ENCODE results near the gene CPPED1. TPM values are rescaled to one million over a fixed set of nuclear protein-coding genes. Genes with fewer than 3 reads are reported as not detected.

CPPED1 gene
- total RNA-seq, 2 donors from 2014 or later = 24.8 to 61.0 TPM

DNA sequence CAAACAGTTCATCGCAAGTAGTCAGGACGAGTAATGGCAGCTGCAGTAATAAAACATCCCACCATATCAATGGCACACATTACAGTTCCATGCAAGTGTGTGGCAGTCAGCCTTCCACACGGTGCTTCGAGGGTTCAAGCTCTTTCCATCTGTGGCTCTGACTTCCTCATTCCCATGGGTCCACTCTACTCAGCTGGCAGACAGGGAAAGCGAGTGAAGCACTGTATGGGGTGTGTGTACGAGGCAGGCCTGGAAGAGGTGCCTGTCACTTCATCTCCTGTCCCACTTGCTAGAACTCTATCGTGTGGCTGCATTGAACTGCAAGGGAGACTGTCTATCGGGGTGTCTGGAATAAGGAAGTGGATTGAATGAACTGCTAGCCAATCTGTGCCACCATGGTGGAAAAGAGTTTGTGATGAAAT lies 160.6 kb downstream of the CPPED1 start:
- Histone ChIP-seq H3K9me3 (no peaks in the 10 kb centered on the region), H3K27ac (no peak overlapping the region), H3K4me1 (replicated peaks) (no peaks in the 10 kb centered on the region), H3K27me3 (replicated peaks; ENCODE audit: insufficient read depth) (no peaks in the 10 kb centered on the region), H3K36me3 (no peaks in the 10 kb centered on the region), H3K4me3 (no peak overlapping the region)
- DNase-seq (ENCODE audit: low spot score) = no peak
- WGBS = 93% methylated on average over 8 of the region's 8 CpGs
- intact Hi-C loops (cut with DNase I) = no loop called here
- TF ChIP-seq POLR2AphosphoS5 (IDR thresholded peaks at IDR 0.05) (no peak), POLR2A (IDR thresholded peaks at IDR 0.05) (no peak)
- TF ChIP-seq, protein P1, sequence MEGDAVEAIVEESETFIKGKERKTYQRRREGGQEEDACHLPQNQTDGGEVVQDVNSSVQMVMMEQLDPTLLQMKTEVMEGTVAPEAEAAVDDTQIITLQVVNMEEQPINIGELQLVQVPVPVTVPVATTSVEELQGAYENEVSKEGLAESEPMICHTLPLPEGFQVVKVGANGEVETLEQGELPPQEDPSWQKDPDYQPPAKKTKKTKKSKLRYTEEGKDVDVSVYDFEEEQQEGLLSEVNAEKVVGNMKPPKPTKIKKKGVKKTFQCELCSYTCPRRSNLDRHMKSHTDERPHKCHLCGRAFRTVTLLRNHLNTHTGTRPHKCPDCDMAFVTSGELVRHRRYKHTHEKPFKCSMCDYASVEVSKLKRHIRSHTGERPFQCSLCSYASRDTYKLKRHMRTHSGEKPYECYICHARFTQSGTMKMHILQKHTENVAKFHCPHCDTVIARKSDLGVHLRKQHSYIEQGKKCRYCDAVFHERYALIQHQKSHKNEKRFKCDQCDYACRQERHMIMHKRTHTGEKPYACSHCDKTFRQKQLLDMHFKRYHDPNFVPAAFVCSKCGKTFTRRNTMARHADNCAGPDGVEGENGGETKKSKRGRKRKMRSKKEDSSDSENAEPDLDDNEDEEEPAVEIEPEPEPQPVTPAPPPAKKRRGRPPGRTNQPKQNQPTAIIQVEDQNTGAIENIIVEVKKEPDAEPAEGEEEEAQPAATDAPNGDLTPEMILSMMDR (IDR thresholded peaks at IDR 0.05) = no peak

DNA sequence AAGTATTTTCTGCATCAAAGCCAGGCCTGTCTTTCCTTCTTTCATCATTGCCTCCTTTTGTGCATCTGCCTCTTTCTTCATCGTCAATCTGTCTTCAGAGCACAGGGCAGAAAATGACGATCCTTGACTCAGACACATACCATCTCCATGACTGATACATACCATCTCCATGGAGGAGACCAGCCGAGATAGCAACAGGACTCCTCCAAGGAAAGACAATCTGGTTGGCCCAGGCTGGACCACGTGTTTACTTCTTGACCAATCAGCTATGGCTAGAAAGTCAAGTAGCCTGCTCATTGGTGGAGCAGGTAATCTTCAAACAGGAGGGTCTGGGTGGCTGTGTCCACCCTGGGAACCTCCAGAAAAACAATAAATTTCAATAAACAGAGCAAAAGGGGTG lies 164.6 kb downstream of the CPPED1 start:
- DNase-seq (ENCODE audit: low spot score) = no peak
- H3K27me3 ChIP-seq (replicated peaks; ENCODE audit: insufficient read depth) = no peaks in the 10 kb centered on the region
- TF ChIP-seq POLR2A (IDR thresholded peaks at IDR 0.05) (no peak), POLR2AphosphoS5 (IDR thresholded peaks at IDR 0.05) (no peak)
- TF ChIP-seq, protein P1 (IDR thresholded peaks at IDR 0.05) = no peak

DNA sequence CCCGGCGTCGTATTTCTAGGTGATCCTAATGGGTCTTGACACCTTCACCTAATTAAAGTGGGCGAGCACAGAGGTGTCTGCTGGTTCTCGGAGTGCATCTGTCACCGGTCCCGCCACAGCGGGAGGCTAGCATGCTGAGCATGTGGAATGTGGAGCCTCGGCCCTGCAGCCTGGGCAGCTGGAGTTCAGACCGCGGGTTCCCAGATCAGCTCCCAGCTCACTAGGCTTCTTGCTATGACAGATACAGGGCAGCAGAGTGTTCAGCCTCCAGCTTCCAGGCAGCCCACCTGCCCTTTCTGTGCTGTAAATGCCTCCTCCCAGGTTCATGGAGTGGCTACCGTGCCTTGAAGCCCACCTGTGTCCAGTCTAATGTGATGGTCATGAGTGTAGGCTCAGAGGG lies 166.7 kb downstream of the CPPED1 start:
- intact Hi-C loops (cut with DNase I) = no loop called here

More for the DNA sequence above, 164.6 kb downstream of the CPPED1 start:
- Histone ChIP-seq H3K9me3 (no peaks in the 10 kb centered on the region), H3K4me1 (replicated peaks) (no peaks in the 10 kb centered on the region), H3K4me3 (no peak overlapping the region), H3K36me3 (no peaks in the 10 kb centered on the region), H3K27ac (no peak overlapping the region)
- intact Hi-C loops (cut with DNase I) = no loop called here
- WGBS = 89% methylated on average over 3 of the region's 4 CpGs

DNA sequence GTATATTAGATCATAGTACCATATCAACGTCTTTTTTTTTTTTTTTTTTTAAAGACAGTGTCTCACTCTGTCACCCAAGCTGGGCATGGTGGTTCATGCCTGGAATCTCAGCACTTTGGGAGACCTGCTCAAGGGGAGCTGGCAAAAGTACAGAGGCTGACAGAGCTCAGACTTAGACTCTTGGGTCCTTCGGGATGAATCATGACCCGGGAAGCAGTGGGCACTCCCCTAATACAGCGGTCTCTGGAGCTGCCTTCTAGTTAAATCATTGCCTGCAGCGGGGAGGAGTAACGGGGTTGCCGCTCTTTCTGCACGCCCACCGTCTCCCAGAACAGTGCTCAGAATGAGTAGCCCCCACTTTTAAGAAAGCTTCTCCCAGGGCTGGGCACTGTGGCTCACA lies 174.4 kb downstream of the CPPED1 start:
- no peak for TF ChIP-seq POLR2A (IDR thresholded peaks at IDR 0.05)
- no peak for TF ChIP-seq POLR2AphosphoS5 (IDR thresholded peaks at IDR 0.05)
- TF ChIP-seq, protein P1 (IDR thresholded peaks at IDR 0.05) = no peak
- Histone ChIP-seq H3K4me3 (no peak overlapping the region), H3K36me3 (no peaks in the 10 kb centered on the region), H3K27ac (no peak overlapping the region), H3K27me3 (replicated peaks; ENCODE audit: insufficient read depth) (peaks cover 3% of the 10 kb centered on the region), H3K9me3 (no peaks in the 10 kb centered on the region), H3K4me1 (replicated peaks) (no peaks in the 10 kb centered on the region)
- 88% methylated on average over 9 of the region's 9 CpGs for whole genome bisulfite sequencing
- DNase-seq (ENCODE audit: low spot score) = no peak
- intact Hi-C loops (cut with DNase I) = no loop called here

More for the DNA sequence above, 166.7 kb downstream of the CPPED1 start:
- no peak overlapping the region for H3K27ac ChIP-seq
- H3K9me3 ChIP-seq = no peaks in the 10 kb centered on the region
- TF ChIP-seq POLR2A (IDR thresholded peaks at IDR 0.05) (no peak), POLR2AphosphoS5 (IDR thresholded peaks at IDR 0.05) (no peak)
- TF ChIP-seq, protein P1 (IDR thresholded peaks at IDR 0.05) = no peak
- H3K4me1 ChIP-seq (replicated peaks) = no peaks in the 10 kb centered on the region
- no peak overlapping the region for H3K4me3 ChIP-seq
- no peaks in the 10 kb centered on the region for H3K27me3 ChIP-seq (replicated peaks; ENCODE audit: insufficient read depth)
- 37% methylated on average over 12 of the region's 12 CpGs for WGBS
- DNase-seq (ENCODE audit: low spot score) = no peak
- no peaks in the 10 kb centered on the region for H3K36me3 ChIP-seq

DNA sequence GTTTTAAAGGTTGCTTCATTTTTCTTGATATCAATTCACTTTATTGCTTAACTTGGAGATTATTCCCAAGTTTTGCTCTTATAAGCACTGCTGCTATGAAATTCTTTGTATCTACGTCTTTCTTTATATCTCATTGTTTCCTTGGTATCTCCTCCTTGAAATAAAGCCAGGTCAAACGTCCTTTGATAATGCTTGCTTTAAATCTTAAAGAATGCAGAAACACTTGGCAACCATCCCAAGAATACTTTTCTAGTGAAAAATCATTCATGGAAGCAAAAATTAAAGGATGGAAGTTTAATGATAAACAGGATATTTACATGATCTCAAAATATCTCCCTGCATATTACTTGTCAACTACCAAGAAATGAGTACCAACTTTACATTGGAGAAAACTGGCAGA lies 175.2 kb downstream of the CPPED1 start:
- Histone ChIP-seq H3K9me3 (no peaks in the 10 kb centered on the region), H3K4me3 (no peak overlapping the region), H3K27me3 (replicated peaks; ENCODE audit: insufficient read depth) (peaks cover 3% of the 10 kb centered on the region), H3K27ac (no peak overlapping the region), H3K36me3 (no peaks in the 10 kb centered on the region), H3K4me1 (replicated peaks) (no peaks in the 10 kb centered on the region)
- WGBS = 16% methylated on average over 2 of the region's 2 CpGs
- intact Hi-C loops (cut with DNase I) = no loop called here
- no peak for DNase-seq (ENCODE audit: low spot score)
- TF ChIP-seq POLR2AphosphoS5 (IDR thresholded peaks at IDR 0.05) (no peak), POLR2A (IDR thresholded peaks at IDR 0.05) (no peak)
- TF ChIP-seq, protein P1 (IDR thresholded peaks at IDR 0.05) = no peak

All from prostate gland (tissue), 2 donors.